ENCODE measurements around the gene DCAKD. TPM values are rescaled to one million over a fixed set of nuclear protein-coding genes. Genes with fewer than 3 reads are reported as not detected.

DCAKD gene
- total RNA-seq, 5 donors from 2014 or later (not counting 1 experiment from before 2014, with no cell fraction given): 18.7 to 40.7 (median 29.7) TPM

GRCh38 chr17:44983563-44983962 is 67.9 kb downstream of the DCAKD start:
- Histone ChIP-seq H3K27me3 (replicated peaks in 1 of 2; ENCODE audit: control insufficient read depth in 2 of 2, extremely low read depth in 1 of 2, insufficient read depth in 2 of 2, low read length in 1 of 2) (peaks cover 9 to 65% of the 10 kb centered on the region in 2 experiments), H3K27ac (ENCODE audit: low read length) (no peak overlapping the region), H3K4me3 (ENCODE audit: control insufficient read depth in 1 of 2, extremely low read depth in 1 of 2, low read length in 1 of 2) (no peak overlapping the region), H3K4me1 (ENCODE audit: control insufficient read depth in 1 of 2, extremely low read depth in 1 of 2, insufficient read depth in 2 of 2, low read length in 2 of 2) (peaks cover 0 to 15% of the 10 kb centered on the region in 2 experiments), H3K9me3 (no peaks in the 10 kb centered on the region), H3K36me3 (ENCODE audit: control insufficient read depth in 2 of 2, extremely low read depth in 1 of 2, insufficient read depth in 1 of 2, low read length in 1 of 2) (no peaks in the 10 kb centered on the region)
- ChIA-PET POLR2A (no interaction called here), CTCF (interaction anchor here in 1 of 2 donors (0.5 to 0.6 kb wide), 3 partner anchors 22 to 589 kb away, joined by 3 to 4 read pairs (median 3); no protein-coding TSS in a partner anchor)
- H3K4me3 Mint-ChIP-seq: no peak overlapping the region
- H3K36me3 Mint-ChIP-seq: no peaks in the 10 kb centered on the region
- H3K4me1 Mint-ChIP-seq: peaks cover 9 to 14% (median 9%) of the 10 kb centered on the region in 3 donors
- no peak overlapping the region for H3K27ac Mint-ChIP-seq
- H3K9me3 Mint-ChIP-seq: no peaks in the 10 kb centered on the region
- no peak for ATAC-seq (replicated peaks in 1 of 4)
- no peak for DNase-seq
- WGBS (ENCODE audit: insufficient coverage): 70% methylated on average over 2 of the region's 4 CpGs
- peaks cover 18 to 44% of the 10 kb centered on the region in 2 donors for H3K27me3 Mint-ChIP-seq

- H3K36me3 Mint-ChIP-seq: no peaks in the 10 kb centered on the region
- H3K4me3 ChIP-seq (ENCODE audit: control insufficient read depth in 1 of 2, extremely low read depth in 1 of 2, low read length in 1 of 2): no peak overlapping the region
- H3K27me3 Mint-ChIP-seq: peaks cover 18 to 43% of the 10 kb centered on the region in 2 donors
- no peak for DNase-seq
- no peak overlapping the region for H3K4me3 Mint-ChIP-seq
- H3K9me3 ChIP-seq: no peaks in the 10 kb centered on the region
- no peak overlapping the region for H3K27ac ChIP-seq (ENCODE audit: low read length)
- 91% methylated on average over 3 of the region's 3 CpGs for WGBS (ENCODE audit: insufficient coverage)
- no peaks in the 10 kb centered on the region for H3K9me3 Mint-ChIP-seq
- H3K36me3 ChIP-seq (ENCODE audit: control insufficient read depth in 2 of 2, extremely low read depth in 1 of 2, insufficient read depth in 1 of 2, low read length in 1 of 2): no peaks in the 10 kb centered on the region
- no peak overlapping the region for H3K27ac Mint-ChIP-seq
- H3K27me3 ChIP-seq (replicated peaks in 1 of 2; ENCODE audit: control insufficient read depth in 2 of 2, extremely low read depth in 1 of 2, insufficient read depth in 2 of 2, low read length in 1 of 2): peaks cover 9 to 63% of the 10 kb centered on the region in 2 experiments
- peaks cover 1 to 3% (median 3%) of the 10 kb centered on the region in 3 donors for H3K4me1 Mint-ChIP-seq
- ChIA-PET POLR2A (no interaction called here), CTCF (no interaction called here)
- ATAC-seq (replicated peaks in 1 of 4): no peak
- H3K4me1 ChIP-seq (ENCODE audit: control insufficient read depth in 1 of 2, extremely low read depth in 1 of 2, insufficient read depth in 2 of 2, low read length in 2 of 2): peaks cover 0 to 4% of the 10 kb centered on the region in 2 experiments
Measured at GRCh38 chr17:44982113-44982702, 69.2 kb downstream of the DCAKD start.

- ChIA-PET CTCF (no interaction called here), POLR2A (no interaction called here)
- no peaks in the 10 kb centered on the region for H3K36me3 Mint-ChIP-seq
- Histone ChIP-seq H3K27ac (ENCODE audit: low read length) (no peak overlapping the region), H3K36me3 (ENCODE audit: control insufficient read depth in 2 of 2, extremely low read depth in 1 of 2, insufficient read depth in 1 of 2, low read length in 1 of 2) (no peaks in the 10 kb centered on the region), H3K4me3 (ENCODE audit: control insufficient read depth in 1 of 2, extremely low read depth in 1 of 2, low read length in 1 of 2) (no peak overlapping the region), H3K9me3 (no peaks in the 10 kb centered on the region), H3K27me3 (replicated peaks in 1 of 2; ENCODE audit: control insufficient read depth in 2 of 2, extremely low read depth in 1 of 2, insufficient read depth in 2 of 2, low read length in 1 of 2) (peaks cover 8 to 60% of the 10 kb centered on the region in 2 experiments), H3K4me1 (ENCODE audit: control insufficient read depth in 1 of 2, extremely low read depth in 1 of 2, insufficient read depth in 2 of 2, low read length in 2 of 2) (no peaks in the 10 kb centered on the region)
- H3K27me3 Mint-ChIP-seq: peaks cover 22 to 39% of the 10 kb centered on the region in 2 donors
- no peaks in the 10 kb centered on the region for H3K9me3 Mint-ChIP-seq
- 27% methylated on average over 2 of the region's 12 CpGs for WGBS (ENCODE audit: insufficient coverage)
- ATAC-seq (replicated peaks in 1 of 4) (no peak), DNase-seq (no peak)
- no peaks in the 10 kb centered on the region for H3K4me1 Mint-ChIP-seq
- no peak overlapping the region for H3K4me3 Mint-ChIP-seq
- H3K27ac Mint-ChIP-seq: no peak overlapping the region
Measured at GRCh38 chr17:44981221-44981968, 70.0 kb downstream of the DCAKD start.

GRCh38 chr17:44979426-44979995 is 71.9 kb downstream of the DCAKD start:
- WGBS (ENCODE audit: insufficient coverage): 60% methylated on average over 3 of the region's 9 CpGs
- DNase-seq: no peak
- ChIA-PET POLR2A (no interaction called here), CTCF (no interaction called here)
- peaks cover 21 to 37% of the 10 kb centered on the region in 2 donors for H3K27me3 Mint-ChIP-seq
- H3K4me3 Mint-ChIP-seq: no peak overlapping the region
- Histone ChIP-seq H3K27ac (ENCODE audit: low read length) (no peak overlapping the region), H3K9me3 (no peaks in the 10 kb centered on the region), H3K4me1 (ENCODE audit: control insufficient read depth in 1 of 2, extremely low read depth in 1 of 2, insufficient read depth in 2 of 2, low read length in 2 of 2) (no peaks in the 10 kb centered on the region), H3K27me3 (replicated peaks in 1 of 2; ENCODE audit: control insufficient read depth in 2 of 2, extremely low read depth in 1 of 2, insufficient read depth in 2 of 2, low read length in 1 of 2) (peaks cover 0 to 53% of the 10 kb centered on the region in 2 experiments), H3K36me3 (ENCODE audit: control insufficient read depth in 2 of 2, extremely low read depth in 1 of 2, insufficient read depth in 1 of 2, low read length in 1 of 2) (no peaks in the 10 kb centered on the region), H3K4me3 (ENCODE audit: control insufficient read depth in 1 of 2, extremely low read depth in 1 of 2, low read length in 1 of 2) (no peak overlapping the region)
- no peaks in the 10 kb centered on the region for H3K9me3 Mint-ChIP-seq
- H3K27ac Mint-ChIP-seq: no peak overlapping the region
- H3K36me3 Mint-ChIP-seq: no peaks in the 10 kb centered on the region
- no peak for ATAC-seq (replicated peaks in 1 of 4)
- H3K4me1 Mint-ChIP-seq: no peaks in the 10 kb centered on the region

GRCh38 chr17:44978807-44979206 is 72.6 kb downstream of the DCAKD start:
- ATAC-seq (replicated peaks in 1 of 4) (no peak), DNase-seq (no peak)
- H3K27ac Mint-ChIP-seq: no peak overlapping the region
- 80% methylated on average over 2 of the region's 5 CpGs for WGBS (ENCODE audit: insufficient coverage)
- ChIA-PET CTCF (no interaction called here), POLR2A (no interaction called here)
- Histone ChIP-seq H3K27me3 (replicated peaks in 1 of 2; ENCODE audit: control insufficient read depth in 2 of 2, extremely low read depth in 1 of 2, insufficient read depth in 2 of 2, low read length in 1 of 2) (peaks cover 0 to 53% of the 10 kb centered on the region in 2 experiments), H3K36me3 (ENCODE audit: control insufficient read depth in 2 of 2, extremely low read depth in 1 of 2, insufficient read depth in 1 of 2, low read length in 1 of 2) (no peaks in the 10 kb centered on the region), H3K4me3 (ENCODE audit: control insufficient read depth in 1 of 2, extremely low read depth in 1 of 2, low read length in 1 of 2) (no peak overlapping the region), H3K4me1 (ENCODE audit: control insufficient read depth in 1 of 2, extremely low read depth in 1 of 2, insufficient read depth in 2 of 2, low read length in 2 of 2) (no peaks in the 10 kb centered on the region), H3K27ac (ENCODE audit: low read length) (no peak overlapping the region), H3K9me3 (no peaks in the 10 kb centered on the region)
- no peaks in the 10 kb centered on the region for H3K4me1 Mint-ChIP-seq
- H3K36me3 Mint-ChIP-seq: no peaks in the 10 kb centered on the region
- H3K27me3 Mint-ChIP-seq: peaks cover 23 to 37% of the 10 kb centered on the region in 2 donors
- no peaks in the 10 kb centered on the region for H3K9me3 Mint-ChIP-seq
- no peak overlapping the region for H3K4me3 Mint-ChIP-seq

- no peaks in the 10 kb centered on the region for H3K9me3 Mint-ChIP-seq
- H3K4me3 Mint-ChIP-seq: no peak overlapping the region
- DNase-seq (no peak), ATAC-seq (replicated peaks in 1 of 4) (no peak)
- H3K36me3 Mint-ChIP-seq: no peaks in the 10 kb centered on the region
- WGBS (ENCODE audit: insufficient coverage): 70% methylated on average over 2 of the region's 7 CpGs
- H3K4me1 ChIP-seq (ENCODE audit: control insufficient read depth in 1 of 2, extremely low read depth in 1 of 2, insufficient read depth in 2 of 2, low read length in 2 of 2): no peaks in the 10 kb centered on the region
- no peaks in the 10 kb centered on the region for H3K36me3 ChIP-seq (ENCODE audit: control insufficient read depth in 2 of 2, extremely low read depth in 1 of 2, insufficient read depth in 1 of 2, low read length in 1 of 2)
- ChIA-PET POLR2A (no interaction called here), CTCF (no interaction called here)
- H3K9me3 ChIP-seq: no peaks in the 10 kb centered on the region
- no peaks in the 10 kb centered on the region for H3K4me1 Mint-ChIP-seq
- no peak overlapping the region for H3K27ac ChIP-seq (ENCODE audit: low read length)
- peaks cover 0 to 50% of the 10 kb centered on the region in 2 experiments for H3K27me3 ChIP-seq (replicated peaks in 1 of 2; ENCODE audit: control insufficient read depth in 2 of 2, extremely low read depth in 1 of 2, insufficient read depth in 2 of 2, low read length in 1 of 2)
- no peak overlapping the region for H3K4me3 ChIP-seq (ENCODE audit: control insufficient read depth in 1 of 2, extremely low read depth in 1 of 2, low read length in 1 of 2)
- H3K27me3 Mint-ChIP-seq: peaks cover 25 to 37% of the 10 kb centered on the region in 2 donors
- H3K27ac Mint-ChIP-seq: no peak overlapping the region
Measured at GRCh38 chr17:44977814-44978550, 73.5 kb downstream of the DCAKD start.
